ENCODE data around the gene NLGN4Y. TPM values are rescaled to one million over a fixed set of nuclear protein-coding genes. Genes with fewer than 3 reads are reported as not detected.

Gene NLGN4Y
- total and polyA plus RNA-seq, 2 of the 13 experiments (the other 11 are each of a cell fraction or from before 2014, with no cell fraction given), result 6.0 to 16.5 TPM

- no peak for FAIRE-seq
- H3K27ac ChIP-seq (ENCODE audit: extremely low read length, insufficient read depth, low read length), result no peak overlapping the region
- no peak overlapping the region for H3K4me3 ChIP-seq (replicated peaks in 1 of 3; ENCODE audit: insufficient read depth in 1 of 3, low read depth in 2 of 3, low read length in 3 of 3)
- no peaks in the 10 kb centered on the region for H3K79me2 ChIP-seq (ENCODE audit: insufficient read depth, low read length)
- BruUV-seq (replicated peaks), result no TSS peak
- H3K4me2 ChIP-seq (ENCODE audit: low read depth, low read length), result no peak overlapping the region
- no peak for DNase-seq (ENCODE audit: low spot score)
- 100% methylated on average over 1 of the region's 1 CpG for WGBS (ENCODE audit: low lambda C conversion rate)
- no peak for ATAC-seq
- H3K9me3 ChIP-seq (ENCODE audit: low read length), result no peaks in the 10 kb centered on the region
- intact Hi-C loops (cut with micrococcal nuclease; ENCODE audit: unreplicated experiment) (no loop called here), in situ Hi-C loops (cut with HindIII; ENCODE audit: extremely low pct_ligation_motif_present, low pct_unique_long_range_greater_than_20kb) (no loop called here)
- H3K9ac ChIP-seq (ENCODE audit: insufficient read depth, low read depth, low read length), result no peak overlapping the region
- TF ChIP-seq HES4 (CRISPR knock-in tag; IDR thresholded peaks at IDR 0.05; ENCODE audit: borderline replicate concordance), result no peak
- TF ChIP-seq RBAK (CRISPR knock-in tag; IDR thresholded peaks at IDR 0.05), result no peak
- no peak for TF ChIP-seq ZMYM4 (CRISPR knock-in tag; IDR thresholded peaks at IDR 0.05)
- TF ChIP-seq JDP2 (CRISPR knock-in tag; IDR thresholded peaks at IDR 0.05; ENCODE audit: borderline replicate concordance), result no peak
- TF ChIP-seq ZNF720 (CRISPR knock-in tag; IDR thresholded peaks at IDR 0.05), result no peak
- no peak for TF ChIP-seq RARG (CRISPR knock-in tag; IDR thresholded peaks at IDR 0.05; ENCODE audit: low read depth)
- TF ChIP-seq MATR3 (CRISPR knock-in tag; IDR thresholded peaks at IDR 0.05), result no peak
- TF ChIP-seq MXI1 (IDR thresholded peaks at IDR 0.05; ENCODE audit: borderline replicate concordance, low read depth, low read length), result no peak
- no peak for TF ChIP-seq MAFG (CRISPR knock-in tag; IDR thresholded peaks at IDR 0.05)
- TF ChIP-seq NFE2L1 (CRISPR knock-in tag; IDR thresholded peaks at IDR 0.05; ENCODE audit: borderline replicate concordance), result no peak
- TF ChIP-seq SIN3B (IDR thresholded peaks at IDR 0.05; ENCODE audit: low read length), result no peak
- no peak for TF ChIP-seq MXD4 (CRISPR knock-in tag; IDR thresholded peaks at IDR 0.05)
- no peak for TF ChIP-seq ZKSCAN8 (CRISPR knock-in tag; IDR thresholded peaks at IDR 0.05; ENCODE audit: borderline replicate concordance)
- no peak for TF ChIP-seq ARID2 (CRISPR knock-in tag; IDR thresholded peaks at IDR 0.05; ENCODE audit: borderline replicate concordance)
- TF ChIP-seq RBM22 (optimal IDR thresholded peaks at IDR 0.05; ENCODE audit: low read length), result no peak
- TF ChIP-seq ETS1 (CRISPR knock-in tag; IDR thresholded peaks at IDR 0.05), result no peak
- no peak overlapping the region for H2AFZ ChIP-seq (ENCODE audit: low read length)
- H3K4me1 ChIP-seq (ENCODE audit: insufficient read depth, low read length), result no peaks in the 10 kb centered on the region
- POLR2A ChIA-PET, result no interaction called here
- no peaks in the 10 kb centered on the region for H4K20me1 ChIP-seq (ENCODE audit: insufficient read depth, low read length)
- no peaks in the 10 kb centered on the region for H3K36me3 ChIP-seq (replicated peaks in 1 of 2; ENCODE audit: control insufficient read depth in 1 of 2, insufficient read depth in 2 of 2, low read length in 2 of 2)
- CTCF ChIA-PET (ENCODE audit: low intra/inter-chr PET ratio, low total read pairs), result no interaction called here
- no peaks in the 10 kb centered on the region for H3K27me3 ChIP-seq (ENCODE audit: control insufficient read depth in 1 of 2, insufficient read depth in 2 of 2, low read length in 2 of 2)
Observed at GRCh38 chrY:14679181-14679580, 154.9 kb downstream of the NLGN4Y start.

Measured in HepG2 (cell line).